Esophagus muscularis mucosa (tissue), 4 donors: ENCODE measurements around the gene ZNF451. TPM values are rescaled to one million over a fixed set of nuclear protein-coding genes. Genes with fewer than 3 reads are reported as not detected.
A peak's percentile ranks its signal among the peaks of the same experiment; 100 is the strongest.

Source experiments
- DNase-seq: peaks from one replicate; pipeline ENCODE4 v3.0.0-alpha.2; 2017; ENCODE audit errors: extremely low spot score
- H3K27ac ChIP-seq, 4 donors: fragments of 200-600 bp; sonication (generic); replicated peaks in 1 of 4; 1 replicate in 3 of 4; 2 replicates in 1 of 4; pipeline ENCODE4 v1.5.1; 2016 to 2019; ENCODE audit warnings: mild to moderate bottlenecking in 1 of 4
- H3K27me3 ChIP-seq, 4 donors: fragments of 200-600 bp; sonication (generic); one replicate each; pipeline versions ENCODE4 v1.5.1 to v1.6.0; 2016 to 2019
- H3K36me3 ChIP-seq, 4 donors: fragments of 200-600 bp; sonication (generic); one replicate each; pipeline ENCODE4 v1.5.1; 2016 to 2019
- H3K4me1 ChIP-seq, 4 donors: fragments of 200-600 bp; sonication (generic); one replicate each; pipeline ENCODE4 v1.5.1; 2016 to 2019
- H3K4me3 ChIP-seq, 4 donors: fragments of 200-600 bp; sonication (generic); 1 replicate in 2 of 4; 2 replicates in 2 of 4; pipeline ENCODE4 v1.5.1; 2016 to 2019; ENCODE audit warnings: mild to moderate bottlenecking in 4 of 4, moderate library complexity in 1 of 4
- H3K9me3 ChIP-seq, 4 donors: fragments of 200-600 bp; sonication (generic); 1 replicate in 3 of 4; 2 replicates in 1 of 4; pipeline ENCODE4 v1.5.1; 2016 to 2019
- CTCF ChIP-seq, 3 experiments: fragments of 200-600 bp in 2 of 3; fragments of 450-650 bp in 1 of 3; sonication (generic) in 2 of 3; IDR thresholded peaks; one replicate each; pipeline ENCODE4 v1.5.1; 2017 to 2019; ENCODE audit warnings: antibody characterized with exemption in 3 of 3, mild to moderate bottlenecking in 2 of 3, moderate library complexity in 1 of 3
- EP300 ChIP-seq: sonication (generic); formaldehyde crosslinking; IDR thresholded peaks from one replicate; pipeline ENCODE4 v1.6.1; 2017; ENCODE audit warnings: antibody characterized with exemption
- POLR2A ChIP-seq: fragments of 450-650 bp; IDR thresholded peaks from one replicate; pipeline ENCODE4 v1.6.1; 2017; ENCODE audit warnings: antibody characterized with exemption, moderate library complexity, mild to moderate bottlenecking, low read depth
- POLR2AphosphoS5 ChIP-seq, 2 donors: sonication (generic); formaldehyde crosslinking; IDR thresholded peaks; one replicate each; pipeline ENCODE4 v1.6.1; 2017; ENCODE audit warnings: antibody characterized with exemption in 2 of 2
- WGBS: methylation state at CpG from one replicate; pipeline ENCODE4 v1.1.5; 2018; 5-methylcytosine and 5-hydroxymethylcytosine counted together
- intact Hi-C: fragments of 100-400 bp; cut with DNase I; formaldehyde crosslinking; loops from one replicate; pipeline ENCODE4 v1.15.1; 2023
- total RNA-seq, 4 donors: library from RNA; depleted of rRNA; stranded (reverse); fragments of >200 nt; gene quantifications; one replicate each; pipeline versions ENCODE4 v1.1.0 to v1.2.1, GENCODE V29; 2016

Gene ZNF451
- total RNA-seq, 4 donors from 2014 or later, result 32.0 to 49.0 (median 38.0) TPM

GRCh38 chr6:57162516-57162915 is 72.5 kb downstream of the ZNF451 start:
- Histone ChIP-seq H3K4me3 (no peak overlapping the region), H3K36me3 (peaks cover 16 to 71% (median 41%) of the 10 kb centered on the region in 4 donors), H3K27me3 (no peaks in the 10 kb centered on the region), H3K9me3 (peaks cover 0 to 19% (median 15%) of the 10 kb centered on the region in 4 donors), H3K27ac (no peak overlapping the region), H3K4me1 (no peaks in the 10 kb centered on the region)
- TF ChIP-seq EP300, result no peak
- no peak for DNase-seq
- intact Hi-C loops, result no loop called here
- WGBS, result 88% methylated on average over 3 of the region's 3 CpGs

GRCh38 chr6:57163956-57164355 is 74.0 kb downstream of the ZNF451 start:
- no peak for TF ChIP-seq POLR2A
- no peak for TF ChIP-seq EP300
- no peak for TF ChIP-seq POLR2AphosphoS5 (IDR thresholded peaks at IDR 0.05)
- no peak for TF ChIP-seq CTCF (IDR thresholded peaks at IDR 0.05)
- Histone ChIP-seq H3K4me3 (no peak overlapping the region), H3K9me3 (peaks cover 0 to 19% (median 15%) of the 10 kb centered on the region in 4 donors), H3K27ac (no peak overlapping the region), H3K4me1 (no peaks in the 10 kb centered on the region), H3K27me3 (no peaks in the 10 kb centered on the region), H3K36me3 (peaks cover 16 to 64% (median 42%) of the 10 kb centered on the region in 4 donors)
- 93% methylated on average over 2 of the region's 2 CpGs for WGBS
- DNase-seq, result no peak
- intact Hi-C loops, result no loop called here

- no peaks in the 10 kb centered on the region for H3K4me1 ChIP-seq
- peaks cover 0 to 19% (median 15%) of the 10 kb centered on the region in 4 donors for H3K9me3 ChIP-seq
- no peaks in the 10 kb centered on the region for H3K27me3 ChIP-seq
- no peak for DNase-seq
- H3K36me3 ChIP-seq, result peaks cover 16 to 63% (median 42%) of the 10 kb centered on the region in 4 donors
- TF ChIP-seq POLR2A (no peak), EP300 (no peak), CTCF (IDR thresholded peaks at IDR 0.05) (no peak), POLR2AphosphoS5 (IDR thresholded peaks at IDR 0.05) (no peak)
- H3K4me3 ChIP-seq, result no peak overlapping the region
- WGBS, result 95% methylated on average over 1 of the region's 1 CpG
- intact Hi-C loops, result loop anchor here (5.0 kb wide), 1 partner anchor 63 kb away; no protein-coding TSS in a partner anchor
- no peak overlapping the region for H3K27ac ChIP-seq
Measured at GRCh38 chr6:57165080-57165479, 75.1 kb downstream of the ZNF451 start.

GRCh38 chr6:57172136-57173055 is 82.4 kb downstream of the ZNF451 start, which contains the start of gene BAG2:
BAG2 (plus strand) TSS chr6:57172326; CDS start chr6:57172698, 372 bp downstream.
- under 1% methylated on average over 52 of the region's 97 CpGs for WGBS
- Histone ChIP-seq H3K27ac (peak within 1 kb of the TSS; percentile 90 to 96 (median 96)), H3K27me3 (no peaks in the 10 kb centered on the region), H3K36me3 (peaks cover 0 to 4% (median 1%) of the 10 kb centered on the region in 4 donors), H3K4me3 (peak within 1 kb of the TSS; percentile 81 to 92 (median 86)), H3K9me3 (no peaks in the 10 kb centered on the region), H3K4me1 (peaks cover 15 to 45% (median 40%) of the 10 kb centered on the region in 4 donors)
- TF ChIP-seq EP300 (no peak), POLR2AphosphoS5 (IDR thresholded peaks at IDR 0.05) (peak; percentile 82 to 93), CTCF (IDR thresholded peaks at IDR 0.05) (peak; percentile 26 to 39 (median 35)), POLR2A (peak; percentile 15)
- DNase-seq, result peak; percentile 98
- intact Hi-C loops, result loop anchor here (5.0 to 10.0 kb wide), 4 partner anchors 50 to 278 kb away; partner anchors contain the start of genes PRIM2 and RAB23
